HG02981 (cell line): ENCODE data around the gene DNAJB2.
"Not testable (repeated sequence)": the region's sequence is repeated elsewhere in the genome, so short reads cannot be mapped to it uniquely, and the experiment has no call there.

Experiments
- ATAC-seq: cut with Tn5 transposase; IDR thresholded peaks from one replicate; pipeline ENCODE4 v1.9.1; 2021; ENCODE audit warnings: mild to moderate bottlenecking, moderate library complexity; ENCODE audit not compliant: unreplicated experiment

The DNAJB2 gene

DNA sequence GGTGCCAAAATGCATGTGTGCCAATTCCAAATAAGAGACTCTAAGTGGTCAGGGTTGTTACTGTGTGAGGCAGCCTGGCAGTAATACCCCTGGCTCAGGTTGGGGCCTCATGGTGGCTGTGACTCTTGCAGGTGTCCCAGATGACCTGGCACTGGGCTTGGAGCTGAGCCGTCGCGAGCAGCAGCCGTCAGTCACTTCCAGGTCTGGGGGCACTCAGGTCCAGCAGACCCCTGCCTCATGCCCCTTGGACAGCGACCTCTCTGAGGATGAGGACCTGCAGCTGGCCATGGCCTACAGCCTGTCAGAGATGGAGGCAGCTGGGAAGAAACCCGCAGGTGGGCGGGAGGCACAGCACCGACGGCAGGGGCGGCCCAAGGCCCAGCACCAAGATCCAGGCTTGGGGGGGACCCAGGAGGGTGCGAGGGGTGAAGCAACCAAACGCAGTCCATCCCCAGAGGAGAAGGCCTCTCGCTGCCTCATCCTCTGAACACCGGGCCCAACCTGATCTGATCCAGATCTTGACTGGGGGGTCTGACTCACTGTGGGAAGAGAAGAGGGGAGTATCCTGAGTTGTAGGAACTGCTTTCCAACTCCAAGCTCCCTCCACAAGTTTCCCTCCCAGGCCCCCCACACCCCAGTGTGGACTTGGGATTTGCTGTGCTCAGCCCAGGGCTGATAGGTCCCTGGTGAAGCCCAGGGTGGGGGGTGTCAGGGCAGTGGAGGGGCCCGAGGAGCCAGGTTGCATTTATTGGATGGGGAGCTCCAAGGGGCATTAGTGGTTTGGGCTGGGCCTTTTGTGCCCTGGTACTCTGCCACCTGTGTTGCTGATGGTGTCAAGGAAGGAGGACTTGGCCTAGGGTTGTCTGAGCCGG lies 5.6 kb downstream of the DNAJB2 start:
- no peak for ATAC-seq

DNA sequence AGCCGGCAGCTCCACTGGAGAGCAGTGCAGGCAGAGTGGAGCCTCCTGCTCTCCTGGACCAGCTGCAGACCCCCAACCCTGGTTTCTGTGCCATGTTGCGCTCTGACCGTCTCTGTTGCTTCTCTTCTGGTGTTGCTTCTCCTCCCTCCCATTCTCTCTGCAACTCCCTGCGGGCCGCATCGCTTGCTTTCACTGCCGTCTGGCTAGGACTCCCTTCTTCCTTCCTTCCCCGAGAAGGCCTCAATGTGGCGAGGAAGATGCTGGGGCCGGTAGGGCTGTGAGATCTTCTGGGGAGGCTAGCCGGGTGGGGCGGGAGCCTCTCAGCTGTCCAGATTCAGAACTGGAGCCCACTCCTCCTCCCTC lies 6.2 kb downstream of the DNAJB2 start:
- ATAC-seq: no peak

DNA sequence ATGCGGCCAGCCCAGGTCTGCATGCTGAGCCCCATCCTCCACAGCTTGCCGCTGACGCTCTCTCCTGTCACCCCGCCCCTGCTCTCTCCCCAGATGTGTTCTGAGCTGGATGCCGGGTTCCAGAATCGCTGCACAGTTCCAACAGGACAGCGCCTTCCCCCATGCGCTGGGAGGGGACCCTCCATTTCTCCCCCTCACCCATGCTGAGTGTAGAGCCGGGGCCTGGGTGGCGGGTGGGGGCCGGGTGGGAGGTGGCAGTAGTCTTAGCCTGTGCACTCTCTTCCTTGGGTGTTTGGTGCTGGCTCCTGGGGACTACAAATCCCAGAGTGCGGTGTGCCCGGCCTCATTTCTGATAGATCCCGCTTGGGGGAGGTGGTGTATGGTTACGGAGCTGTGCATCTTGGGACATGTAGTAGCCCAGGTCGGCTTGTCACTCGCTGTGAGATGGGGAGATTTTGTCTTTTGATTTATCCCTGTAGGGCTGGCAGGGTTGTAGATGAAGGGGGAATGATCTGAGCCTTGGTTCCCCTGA lies 6.8 kb downstream of the DNAJB2 start:
- ATAC-seq: no peak

DNA sequence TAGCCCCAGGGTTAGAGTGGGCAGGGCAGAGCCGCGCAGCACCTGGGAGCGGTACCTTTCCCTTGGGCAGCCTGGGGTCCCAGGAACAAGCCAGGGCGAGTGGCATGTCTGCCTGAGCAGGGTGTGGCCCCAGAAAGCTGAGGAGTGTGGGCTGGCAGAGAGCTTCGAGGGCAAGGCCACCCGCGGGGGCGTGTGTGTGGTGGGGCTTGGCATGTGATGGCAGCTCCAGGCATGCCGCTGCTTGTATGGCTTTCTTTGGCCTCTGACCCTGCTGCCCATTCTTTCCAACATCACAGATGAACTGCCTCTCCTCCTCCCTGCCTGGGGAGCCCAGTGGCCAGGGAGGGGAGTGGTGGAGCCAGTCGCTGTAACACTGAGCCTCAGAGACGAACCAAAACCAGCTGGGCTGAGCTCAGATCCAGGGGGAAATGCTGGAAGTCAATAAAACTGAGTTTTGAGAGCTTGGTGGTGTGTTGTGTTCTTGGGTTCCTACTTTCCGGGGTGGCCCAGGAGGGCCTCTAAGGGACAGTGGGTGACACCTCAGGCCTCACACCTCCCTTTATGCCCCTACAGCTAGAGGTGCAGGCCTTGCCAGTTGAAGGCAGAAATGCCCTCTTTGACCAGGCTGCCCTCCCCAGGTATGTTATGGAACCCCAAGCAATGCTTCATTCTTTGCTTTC lies 7.4 kb downstream of the DNAJB2 start:
- no peak for ATAC-seq

DNA sequence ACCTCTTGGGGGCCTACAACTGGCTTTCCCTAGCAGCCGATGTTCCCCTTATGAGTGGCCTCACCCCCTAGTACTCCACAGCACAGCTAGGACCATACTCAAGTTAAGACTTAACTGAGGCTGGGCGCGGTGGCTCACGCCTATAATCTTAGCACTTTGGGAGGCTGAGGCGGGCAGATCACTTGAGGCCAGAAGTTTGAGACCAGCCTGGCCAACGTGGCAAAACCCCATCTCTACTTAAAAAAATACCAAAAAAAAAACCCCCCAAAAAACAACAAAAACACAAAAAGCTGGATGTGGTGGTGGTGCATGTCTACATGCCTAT lies 7.9 kb downstream of the DNAJB2 start:
- ATAC-seq: not testable (repeated sequence)

DNA sequence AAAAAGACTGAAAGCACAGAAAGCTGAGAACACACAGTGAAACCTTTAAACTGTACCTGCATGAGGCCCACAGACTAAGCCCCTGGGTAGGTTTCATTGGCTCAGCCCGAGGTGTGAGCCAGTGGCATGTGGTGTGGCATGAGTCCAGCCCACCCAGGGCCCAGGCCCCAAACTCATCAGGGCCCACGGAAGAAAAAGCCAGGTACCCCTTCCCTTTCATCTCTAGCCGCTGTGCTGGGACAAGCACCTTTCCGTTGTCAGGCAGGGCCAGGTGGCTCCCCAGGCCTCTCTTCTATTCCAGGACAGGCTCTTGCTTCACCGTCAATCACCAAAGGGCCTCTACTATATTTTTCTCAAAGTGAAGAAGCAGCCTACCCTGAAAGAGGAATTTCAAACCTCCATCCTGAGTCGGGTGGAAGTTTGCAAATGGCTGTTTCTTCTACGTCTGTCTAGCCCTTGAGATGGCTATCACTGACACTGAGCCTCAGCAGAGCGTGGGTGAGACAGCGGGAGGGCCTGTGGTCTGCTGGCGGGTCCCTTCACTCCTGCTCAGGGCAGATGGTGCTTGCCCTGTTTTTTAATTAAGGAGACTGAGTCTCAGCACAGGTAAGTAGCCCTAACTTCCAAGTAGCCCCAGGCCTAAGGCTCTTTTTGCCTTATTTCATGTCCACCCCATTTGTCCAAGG lies 8.6 kb downstream of the DNAJB2 start:
- no peak for ATAC-seq

DNA sequence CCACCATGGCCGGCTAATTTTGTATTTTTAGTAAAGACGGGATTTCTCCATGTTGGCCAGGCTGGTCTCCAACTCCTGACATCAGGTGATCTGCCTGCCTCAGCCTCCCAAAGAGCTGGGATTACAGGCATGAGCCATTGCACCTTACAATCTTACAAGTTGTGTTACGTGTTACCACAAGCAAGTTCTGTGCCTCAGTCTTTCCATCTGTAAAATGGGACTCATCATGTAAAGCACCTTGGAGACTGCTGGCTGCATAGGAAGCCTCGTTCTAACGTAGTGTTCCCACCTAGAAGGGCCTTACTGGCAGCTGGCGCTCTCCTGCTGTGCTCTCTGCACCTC lies 10.0 kb downstream of the DNAJB2 start:
- no peak for ATAC-seq

DNA sequence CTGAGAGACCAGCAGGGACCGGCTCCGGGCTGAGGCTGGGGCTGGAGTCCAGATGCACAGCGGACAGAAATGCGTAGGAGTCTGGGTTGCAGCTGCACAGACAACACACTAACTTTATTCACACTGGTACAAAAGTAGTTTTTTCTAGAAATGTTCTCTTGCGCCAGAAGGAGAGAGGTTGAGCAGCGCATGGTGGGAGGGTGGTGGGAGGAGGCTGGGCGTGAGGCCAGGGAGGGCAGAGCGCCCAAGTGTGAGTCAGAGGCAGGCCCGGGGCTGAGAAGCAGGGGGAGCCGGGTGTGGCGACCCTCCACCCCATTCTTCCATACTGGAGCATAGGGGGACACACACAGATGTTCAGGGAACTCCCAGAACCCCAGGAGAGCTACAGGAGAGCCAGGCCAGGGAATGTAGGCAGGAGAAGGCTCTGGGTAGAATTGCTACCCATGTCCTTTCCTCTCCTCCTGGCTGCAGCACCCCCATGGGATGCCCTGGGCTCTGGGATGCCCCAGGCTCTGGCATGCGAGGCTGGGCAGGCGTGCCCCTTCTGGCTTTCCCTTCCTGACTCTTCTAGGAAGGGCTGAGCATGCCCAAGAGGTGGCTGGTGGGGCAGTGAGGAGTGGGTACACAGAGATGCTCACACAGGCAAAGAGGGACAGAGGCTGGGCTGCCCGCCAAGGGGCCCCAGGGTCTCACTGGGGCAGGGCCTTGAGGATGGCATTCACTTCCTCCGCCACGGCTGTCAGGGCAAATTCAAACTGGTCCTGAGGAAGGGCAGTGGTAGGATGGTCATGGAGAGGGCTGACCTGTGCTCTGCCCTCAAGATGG lies 10.6 kb downstream of the DNAJB2 start:
- no peak for ATAC-seq

DNA sequence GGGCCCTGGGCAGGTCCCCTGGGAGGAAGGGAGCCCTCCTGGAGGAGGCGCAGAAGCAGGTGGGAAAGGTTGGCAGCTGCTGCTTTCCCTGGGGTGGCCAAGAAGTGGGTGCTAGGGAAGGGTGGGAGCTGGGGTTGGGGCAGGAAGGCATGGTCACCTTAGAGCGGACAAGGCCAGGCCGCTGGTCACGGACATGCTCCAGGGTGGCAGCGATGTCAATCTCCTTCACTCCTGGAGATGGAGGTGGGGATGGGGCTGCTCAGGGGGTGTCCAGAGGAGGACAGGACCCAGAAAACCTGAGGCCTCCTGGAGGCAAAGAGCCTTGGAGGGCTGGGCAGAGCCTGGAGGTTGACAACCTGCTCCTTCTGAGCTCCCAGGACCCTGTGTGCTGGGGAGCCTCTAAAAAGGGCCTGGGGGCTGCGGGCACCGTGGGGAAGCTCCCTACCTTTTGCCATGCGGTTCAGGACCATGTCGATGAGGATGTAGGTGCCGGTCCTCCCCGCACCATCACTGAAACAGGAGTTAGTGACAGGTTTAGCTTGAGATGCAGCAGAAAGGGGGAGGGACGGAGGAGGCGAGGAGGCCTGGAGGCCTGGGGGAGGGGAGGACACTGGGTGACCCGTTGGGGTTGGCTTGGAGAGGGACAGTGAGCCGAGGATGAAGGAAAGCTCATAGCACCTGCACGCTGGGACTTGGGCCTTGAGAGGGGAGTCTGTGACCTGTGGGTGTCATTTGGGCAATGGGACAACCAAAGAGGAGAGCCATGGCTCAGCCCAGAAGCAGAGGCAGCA lies 11.4 kb downstream of the DNAJB2 start:
- ATAC-seq: no peak

DNA sequence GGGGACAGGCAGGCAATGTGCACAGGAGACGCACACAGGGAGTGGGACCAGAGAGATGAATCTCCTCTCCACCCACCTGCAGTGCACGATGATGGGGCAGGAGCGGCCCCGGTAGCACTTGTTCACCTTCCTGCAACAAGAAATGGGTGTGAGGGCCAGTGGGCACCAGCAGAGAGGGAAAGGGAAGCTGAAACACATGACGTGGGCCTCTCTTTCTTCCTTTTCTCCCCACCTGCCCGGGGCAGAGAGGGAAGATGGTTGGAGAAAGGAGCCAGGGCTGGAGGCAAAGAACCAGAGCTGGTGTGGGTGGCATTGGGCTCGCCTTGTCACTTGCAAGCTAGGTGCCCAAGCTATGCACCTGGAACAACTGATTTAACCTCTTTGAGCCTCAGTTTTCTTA lies 12.2 kb downstream of the DNAJB2 start:
- ATAC-seq: no peak

DNA sequence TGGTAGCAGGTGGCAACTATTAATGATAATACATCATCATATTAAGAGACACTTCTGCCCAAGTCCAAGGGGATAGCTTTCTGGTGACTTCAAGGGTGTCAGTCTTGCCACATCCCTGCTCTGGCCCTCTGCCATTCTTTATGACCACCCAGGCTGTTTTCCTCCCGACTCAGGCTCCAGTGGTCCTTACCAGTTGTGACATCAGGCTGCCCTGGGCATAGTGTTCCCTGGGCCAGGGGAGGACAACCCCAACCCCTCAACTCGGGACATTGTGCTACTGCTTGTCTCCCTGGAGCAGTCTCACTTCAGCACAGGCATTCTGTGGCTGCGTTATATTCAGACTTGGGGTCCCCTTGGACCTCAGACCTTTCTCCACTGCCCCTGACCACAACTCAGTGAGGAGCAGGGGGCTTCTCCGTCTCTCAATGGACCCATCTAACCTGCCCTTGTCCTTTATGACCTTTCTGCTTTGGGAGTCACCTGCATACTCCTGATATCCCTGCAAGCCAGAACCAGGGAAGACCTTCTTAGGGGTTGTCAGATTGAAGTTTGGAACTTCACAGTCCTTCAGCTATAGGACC lies 12.8 kb downstream of the DNAJB2 start:
- ATAC-seq: no peak

DNA sequence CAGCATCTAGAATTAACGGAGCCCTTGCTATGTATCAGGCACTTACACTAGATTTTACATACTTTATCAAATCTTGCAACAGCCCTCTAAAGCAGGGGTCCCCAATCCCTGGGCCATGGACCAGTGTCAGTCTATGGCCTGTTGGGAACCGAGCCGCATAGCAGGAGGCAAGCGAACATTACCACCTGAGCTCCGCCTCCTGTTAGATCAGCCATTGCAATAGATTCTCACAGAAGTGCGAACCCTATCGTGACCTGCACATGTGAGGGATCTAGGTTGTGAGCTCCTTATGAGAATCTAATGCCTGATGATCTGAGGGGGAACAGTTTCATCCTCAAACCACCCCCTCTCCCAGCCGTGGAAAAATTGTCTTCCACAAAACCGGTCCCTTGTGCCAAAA lies 13.4 kb downstream of the DNAJB2 start:
- no peak for ATAC-seq

DNA sequence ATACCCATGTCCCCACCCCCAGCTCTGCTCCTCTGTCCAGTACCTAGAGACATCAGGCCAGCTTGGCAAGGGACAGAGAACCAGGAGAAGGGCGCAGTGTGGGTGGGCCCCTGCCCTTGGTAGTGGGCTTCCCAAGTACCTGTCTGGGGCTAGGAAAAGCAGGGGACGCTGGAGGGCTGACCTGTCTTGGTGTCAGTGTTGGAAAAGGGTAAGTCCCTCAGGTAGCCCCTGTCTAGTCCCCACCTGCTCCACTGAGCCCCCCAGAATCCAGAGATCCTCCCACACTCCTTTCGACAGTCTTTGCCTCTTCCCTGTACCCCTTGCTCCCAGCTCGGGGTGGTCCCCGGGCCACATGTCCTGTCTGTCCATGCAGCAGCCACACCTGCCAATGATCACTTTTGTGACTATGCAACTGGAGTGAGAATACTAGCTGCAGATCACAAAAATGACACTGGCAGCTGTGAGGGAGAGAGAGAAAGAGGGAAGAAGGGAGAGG lies 14.6 kb downstream of the DNAJB2 start:
- no peak for ATAC-seq

DNA sequence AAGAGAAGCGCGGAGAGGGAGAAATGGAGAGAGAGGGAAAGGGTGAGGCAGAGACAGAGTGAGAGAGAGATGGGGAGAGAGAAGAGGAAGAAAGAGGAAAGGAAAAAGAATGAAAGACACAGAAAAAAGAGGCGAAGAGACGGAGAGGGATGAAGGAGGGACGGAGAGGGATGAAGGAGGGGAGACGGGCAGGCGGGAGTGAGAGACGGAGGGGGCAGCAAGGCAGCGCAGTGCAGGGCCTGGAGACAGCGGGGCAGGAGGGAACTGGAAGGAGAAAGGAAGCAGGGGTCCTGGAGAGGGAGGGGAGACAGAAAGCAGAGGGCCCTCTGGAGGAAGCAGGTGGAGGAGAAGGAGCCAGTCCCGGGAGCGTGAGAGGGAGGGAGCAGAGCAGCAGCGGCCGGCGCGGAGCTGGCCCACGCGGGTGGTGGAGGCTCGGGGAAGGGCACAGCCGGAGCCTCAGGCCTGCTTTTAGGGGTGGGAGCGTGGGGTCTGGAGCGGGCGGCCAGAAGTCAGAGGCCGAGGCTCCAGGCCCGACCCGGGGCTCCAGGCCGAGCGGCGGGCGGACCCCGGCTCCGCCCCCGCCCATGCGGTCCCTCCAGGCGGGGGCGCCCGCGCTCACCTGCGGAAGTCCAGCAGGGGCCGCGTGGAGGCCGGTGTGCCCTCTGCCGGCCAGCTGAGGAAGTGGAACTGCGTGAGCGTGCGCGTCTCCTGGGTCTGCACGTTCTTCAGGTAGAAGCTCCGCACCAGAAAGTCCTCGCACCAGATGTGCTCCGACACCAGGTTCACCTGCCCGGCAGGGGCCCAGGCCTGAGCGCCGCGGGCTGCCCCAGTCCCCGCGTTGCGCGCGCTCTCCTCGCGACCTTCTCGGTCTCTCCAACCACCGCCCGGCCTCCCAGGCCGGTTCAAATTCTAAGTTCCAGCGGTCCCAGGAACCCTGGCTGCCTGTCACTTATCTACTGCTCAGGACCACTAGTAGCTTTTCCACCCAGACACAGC lies 15.5 kb downstream of the DNAJB2 start:
- ATAC-seq: peak; percentile 90

DNA sequence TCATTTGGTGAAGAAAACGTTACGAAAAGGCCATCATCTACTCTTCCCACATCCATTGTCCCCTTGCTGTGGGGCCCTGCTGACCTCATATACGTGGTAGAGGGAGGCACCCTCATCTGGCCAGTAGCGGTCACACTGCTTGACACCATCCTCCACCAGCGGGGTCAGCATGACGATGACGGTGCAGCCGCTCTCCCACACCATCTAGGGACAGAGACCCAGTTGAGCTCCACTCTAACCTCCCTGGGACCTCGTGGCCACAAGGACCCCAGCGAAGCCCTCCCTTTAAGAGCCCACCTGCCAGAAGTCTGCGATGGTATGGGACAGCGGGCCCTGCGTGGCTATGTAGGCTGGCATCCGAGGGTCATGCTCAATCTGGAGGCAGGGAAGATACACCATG lies 17.0 kb downstream of the DNAJB2 start:
- ATAC-seq: no peak

DNA sequence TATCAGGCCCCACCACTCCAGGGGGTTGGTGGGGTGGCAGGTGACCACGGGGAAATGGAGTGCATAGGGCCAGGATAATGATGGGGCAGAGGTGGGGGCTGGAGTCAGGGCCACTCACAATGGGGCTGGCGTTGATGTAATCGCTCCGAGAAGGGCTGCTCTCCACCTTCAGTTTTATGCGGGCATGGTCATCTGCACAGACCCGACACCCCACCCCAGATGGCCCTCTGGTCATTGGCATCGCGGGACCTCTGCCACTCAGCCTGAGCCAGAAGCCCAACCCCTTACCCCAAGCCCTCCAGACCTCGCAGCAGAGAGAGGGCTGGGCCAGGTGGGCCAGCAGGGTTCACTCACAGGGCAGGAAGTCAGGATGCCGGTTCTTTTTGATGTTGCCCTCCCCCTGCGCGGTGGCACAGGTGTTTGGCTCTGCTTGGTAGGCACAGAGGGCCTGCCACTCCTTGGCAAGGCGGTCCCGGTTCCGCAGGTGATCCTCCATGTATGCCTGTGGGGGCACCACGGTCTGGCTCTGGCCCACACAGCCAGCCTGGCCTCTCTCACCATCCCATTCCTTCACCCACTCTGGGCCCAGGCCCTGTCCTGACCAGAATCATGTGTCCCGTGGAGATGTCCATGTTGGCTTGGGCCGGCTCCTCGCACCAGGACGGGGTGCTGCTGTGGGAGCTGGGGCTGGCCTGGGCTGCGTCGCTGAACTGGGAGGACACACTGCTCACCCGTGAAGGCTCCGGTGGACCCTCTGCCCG lies 17.6 kb downstream of the DNAJB2 start:
- ATAC-seq: no peak

DNA sequence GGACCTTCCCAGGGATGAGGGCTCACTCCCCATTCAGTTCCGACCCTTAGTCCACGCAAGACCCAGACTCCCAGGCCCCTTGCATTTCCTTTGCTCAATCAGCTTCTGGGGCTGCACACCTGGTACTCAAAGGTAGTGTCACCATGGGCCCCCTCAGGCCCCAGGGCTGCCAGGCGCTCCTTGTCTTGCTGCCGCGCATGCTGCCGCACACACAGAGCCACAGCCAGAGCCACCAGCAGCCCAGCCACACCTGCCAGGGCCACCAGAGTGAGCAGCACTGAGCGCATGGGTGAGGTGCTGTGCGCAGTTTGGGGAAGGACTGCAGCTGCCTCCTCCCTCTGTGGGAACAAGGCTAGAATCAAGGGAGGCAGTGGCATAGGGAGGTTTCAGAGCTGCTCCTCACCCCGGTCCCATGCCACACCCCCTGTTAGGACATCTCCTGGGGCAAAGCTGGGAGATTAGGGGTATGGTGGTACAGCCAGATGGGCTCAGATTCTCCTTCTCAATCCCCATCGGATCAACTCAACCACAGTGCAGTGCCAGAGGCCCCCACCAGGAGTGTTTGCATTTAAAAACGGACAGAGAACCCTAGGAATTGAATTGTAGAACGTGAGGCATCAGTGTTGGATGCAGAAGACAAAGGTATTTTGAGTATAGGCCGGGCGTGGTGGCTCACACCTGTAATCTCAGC lies 18.7 kb downstream of the DNAJB2 start:
- no peak for ATAC-seq
